GM21529 (cell line): ENCODE results near the gene ING2.

ENCODE experiments used
- ATAC-seq: cut with Tn5 transposase; IDR thresholded peaks from one replicate; pipeline ENCODE4 v1.9.1; 2021; ENCODE audit not compliant: unreplicated experiment

ING2 gene

DNA sequence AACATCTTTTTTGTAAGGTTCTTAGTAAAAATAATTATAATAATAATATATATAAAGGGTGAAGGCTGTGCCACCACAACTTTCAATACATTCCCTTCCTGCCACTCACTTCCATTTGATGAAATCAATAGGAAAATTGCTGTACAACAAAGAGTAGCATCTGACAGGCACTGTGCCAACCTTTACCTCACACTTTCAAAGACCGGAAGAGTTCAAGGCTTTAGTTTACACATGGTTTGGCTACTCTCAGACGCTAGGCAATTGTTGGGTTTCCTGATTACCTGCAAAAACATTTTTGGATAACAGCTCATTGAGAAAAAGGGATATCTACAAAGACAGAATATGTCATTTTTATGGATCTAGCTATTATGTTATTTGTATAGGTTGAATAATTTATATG is 5.5 kb upstream of the ING2 start:
- no peak for ATAC-seq

DNA sequence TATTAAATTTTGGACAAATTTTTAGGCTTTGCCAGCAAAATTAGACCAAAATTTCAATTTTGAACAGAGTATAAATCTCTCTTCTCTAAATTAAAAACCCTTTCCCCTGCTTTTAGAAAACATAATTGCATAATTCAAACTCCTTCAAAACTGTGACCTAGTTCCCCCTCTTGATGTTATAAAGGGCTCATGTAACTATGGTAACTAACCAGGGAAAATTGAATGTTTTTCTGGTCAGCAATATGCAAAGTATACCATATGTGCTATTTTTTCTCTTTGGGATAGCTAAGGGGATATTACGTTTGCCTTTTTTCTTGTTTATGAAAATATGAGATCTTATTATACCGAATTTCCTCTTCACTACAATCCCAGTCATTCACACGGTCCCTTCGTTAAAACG is 5.1 kb upstream of the ING2 start:
- no peak for ATAC-seq

DNA sequence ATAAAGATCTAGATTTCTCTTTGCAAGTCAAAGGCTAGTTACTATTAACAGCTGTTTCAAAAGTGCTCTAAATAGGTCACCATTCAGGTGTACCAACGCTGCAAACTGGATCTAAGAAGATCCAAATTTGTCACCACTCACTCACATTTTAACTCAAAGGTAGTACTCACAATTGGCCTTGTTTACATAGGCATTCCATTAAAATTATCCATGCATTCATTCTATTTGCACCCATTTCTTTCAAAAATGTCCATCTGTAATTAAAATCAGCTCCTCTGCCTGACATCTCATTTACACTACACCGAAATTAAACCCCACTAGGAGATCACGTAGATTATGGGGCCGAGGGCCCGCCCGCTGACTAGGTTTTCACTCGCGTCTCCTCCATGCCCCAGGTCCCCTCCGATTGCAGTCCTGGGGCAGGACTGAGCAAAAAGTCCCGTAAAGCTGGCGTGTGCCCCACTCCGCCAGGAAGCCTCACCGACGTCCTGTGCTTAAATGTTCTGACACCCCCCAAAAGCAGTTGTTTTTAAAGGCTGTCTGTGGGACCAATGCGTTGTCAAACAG is 1.3 kb upstream of the ING2 start:
- ATAC-seq, result peak; percentile 1

DNA sequence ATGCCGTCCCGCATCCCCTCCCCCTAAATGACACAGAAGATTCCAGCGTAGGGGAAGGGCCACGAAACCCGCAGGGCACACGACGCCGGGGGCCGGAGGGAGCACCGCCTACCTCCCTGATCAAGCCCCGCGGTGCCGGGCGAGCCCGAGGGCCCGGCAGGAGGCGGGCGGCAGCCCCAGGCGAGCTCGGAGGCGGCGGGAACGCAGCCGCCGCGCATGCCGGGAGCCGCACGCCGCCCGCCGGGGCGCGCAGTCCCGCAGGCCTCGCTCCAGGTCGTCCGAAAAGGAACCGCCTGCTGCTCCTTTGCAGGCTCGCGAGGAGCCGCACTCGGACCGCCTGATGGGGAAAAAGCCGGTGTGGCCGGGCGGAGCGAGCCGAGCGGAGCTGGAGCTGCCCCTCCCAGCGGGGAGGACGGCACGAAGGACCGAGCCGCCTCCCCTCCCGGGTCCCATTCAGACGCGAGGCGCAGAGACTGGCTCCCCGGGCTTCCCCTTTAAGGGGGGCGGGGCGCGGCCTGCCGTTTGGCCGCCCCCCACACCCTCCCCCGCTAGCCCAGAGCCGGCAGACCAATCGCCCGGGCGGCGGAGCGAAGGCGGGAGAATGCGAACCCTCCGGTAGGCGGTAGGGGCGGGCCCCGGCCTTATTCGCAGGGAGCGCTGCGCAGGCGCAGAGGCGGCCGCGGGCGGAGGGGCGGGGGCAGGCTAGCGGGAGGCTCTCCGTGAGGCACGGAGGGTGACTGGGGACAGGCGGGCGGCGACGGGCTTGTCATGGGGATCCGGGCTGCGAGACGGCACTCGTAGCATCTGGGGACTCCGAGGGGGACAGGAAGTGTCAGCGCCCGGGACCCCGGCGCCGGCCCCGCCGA is 561 bp upstream of the ING2 start:
- ATAC-seq, result peak; percentile 67

DNA sequence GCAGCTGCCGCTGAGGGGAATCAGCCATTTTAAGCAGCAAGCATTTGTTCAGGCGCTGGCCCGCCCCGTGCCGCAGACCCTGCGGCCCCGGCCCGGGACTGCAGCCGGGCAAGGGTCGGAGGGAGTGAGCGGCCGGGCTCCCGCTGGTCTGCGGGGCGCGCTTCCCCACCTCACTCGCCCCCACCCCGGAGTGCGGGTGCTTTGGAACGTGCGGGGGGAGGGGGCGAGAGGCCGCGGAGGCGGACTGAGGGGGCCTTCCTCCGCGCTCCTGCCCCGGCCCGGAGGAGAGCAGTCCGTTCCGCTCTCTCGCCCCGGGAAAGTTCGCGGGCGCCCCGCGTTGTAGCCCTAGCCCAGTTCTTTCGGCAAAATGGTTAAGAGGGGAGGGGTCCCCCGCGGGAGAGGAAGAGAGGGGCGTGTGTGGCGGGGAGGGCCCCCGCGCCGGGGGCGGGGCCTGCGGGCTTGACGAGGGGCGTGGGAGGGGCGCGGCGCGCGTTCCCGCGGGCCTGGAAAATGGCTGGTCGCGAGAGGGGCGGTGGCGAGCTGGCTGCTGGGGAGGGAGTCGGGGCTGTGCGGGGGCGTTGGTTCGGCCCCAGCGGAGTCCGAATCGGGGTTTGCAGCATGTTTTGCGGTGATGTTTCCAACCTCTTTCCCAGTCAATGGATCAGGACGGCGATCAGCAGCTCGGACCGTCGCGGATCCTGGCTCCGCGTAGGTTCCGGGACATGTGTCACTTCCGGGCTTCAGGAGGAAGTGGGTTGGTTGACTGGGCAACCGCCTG is 942 bp downstream of the ING2 start:
- ATAC-seq, result peak; percentile 49

DNA sequence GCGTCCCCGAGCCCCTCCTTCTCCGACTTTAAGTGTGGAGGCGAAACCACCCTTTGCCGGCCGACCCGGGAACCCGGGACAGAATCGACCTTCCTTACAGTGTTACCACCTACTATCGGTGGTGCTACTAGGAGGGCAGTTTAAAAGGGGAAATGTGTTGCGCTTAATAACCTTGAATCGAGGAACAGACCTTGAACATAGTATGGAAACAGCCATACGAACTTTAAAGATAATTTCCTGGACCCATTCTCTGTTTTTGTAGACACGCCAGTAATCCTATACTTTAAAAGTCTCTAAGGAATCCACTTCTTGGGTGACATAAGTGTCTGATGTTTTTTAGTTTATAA is 1.5 kb downstream of the ING2 start:
- no peak for ATAC-seq

DNA sequence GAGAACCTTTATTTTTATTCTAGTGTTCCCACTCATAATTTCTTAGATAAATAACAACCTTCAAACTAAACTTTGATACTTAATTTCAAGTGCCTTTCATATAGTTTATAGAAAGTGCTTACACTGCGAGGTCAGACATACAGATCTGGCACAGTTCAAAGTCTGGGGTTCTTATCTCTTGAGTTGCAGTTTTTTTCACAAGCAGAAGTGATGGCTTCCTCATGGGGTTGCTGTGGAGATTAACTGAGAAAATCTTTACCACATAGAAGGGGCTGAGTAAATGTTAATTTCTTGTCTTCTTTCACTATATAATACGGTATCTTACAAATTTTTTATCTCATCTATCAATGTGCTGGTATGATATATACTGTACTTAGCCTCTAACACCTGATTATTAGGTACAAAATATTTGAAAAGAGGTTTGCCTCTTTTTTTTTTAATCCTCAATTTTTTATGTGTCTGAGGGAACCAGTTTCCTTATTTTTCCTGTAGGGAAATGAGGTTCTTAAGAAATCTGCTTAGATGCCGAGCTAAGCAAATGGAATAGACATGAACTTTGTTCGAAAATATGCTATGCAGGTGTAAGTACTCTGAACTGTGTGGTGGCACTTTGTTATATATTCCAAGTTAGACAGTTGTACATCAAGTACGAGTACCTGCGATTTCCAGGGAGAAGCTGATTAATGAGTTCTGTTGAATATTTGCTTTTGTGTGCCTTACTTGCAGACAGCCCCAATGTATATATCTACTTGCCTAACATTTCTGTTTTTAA is 3.3 kb downstream of the ING2 start:
- ATAC-seq, result no peak

DNA sequence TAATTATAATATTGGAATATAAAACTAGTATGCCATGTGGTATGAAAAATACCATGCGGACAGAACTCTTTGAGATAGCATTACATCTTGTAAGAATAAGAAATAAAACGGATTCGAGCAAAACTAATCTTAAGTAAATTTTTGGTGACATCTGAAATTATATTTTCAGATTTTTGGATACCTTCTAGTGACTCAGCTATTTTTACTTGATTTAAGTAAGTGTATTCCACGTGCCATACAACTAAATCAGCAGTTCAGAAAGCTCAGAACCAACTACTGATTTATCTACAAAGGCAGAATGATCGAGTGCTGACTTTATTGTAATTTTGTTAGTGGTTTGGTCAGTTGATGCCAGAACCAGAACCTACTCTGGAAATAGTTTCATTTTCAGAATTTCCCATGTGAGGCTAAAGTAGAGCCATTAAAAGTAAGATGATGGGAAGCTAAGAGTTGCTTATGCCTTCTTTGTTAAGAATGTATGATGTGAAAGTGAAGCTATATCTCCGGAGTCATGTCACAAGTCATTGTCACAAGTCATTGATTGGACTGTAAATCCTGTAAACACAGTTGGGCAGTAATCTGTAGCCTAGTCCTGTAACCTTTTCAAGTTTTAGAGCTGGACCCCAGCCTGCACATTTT is 4.0 kb downstream of the ING2 start:
- ATAC-seq, result no peak

DNA sequence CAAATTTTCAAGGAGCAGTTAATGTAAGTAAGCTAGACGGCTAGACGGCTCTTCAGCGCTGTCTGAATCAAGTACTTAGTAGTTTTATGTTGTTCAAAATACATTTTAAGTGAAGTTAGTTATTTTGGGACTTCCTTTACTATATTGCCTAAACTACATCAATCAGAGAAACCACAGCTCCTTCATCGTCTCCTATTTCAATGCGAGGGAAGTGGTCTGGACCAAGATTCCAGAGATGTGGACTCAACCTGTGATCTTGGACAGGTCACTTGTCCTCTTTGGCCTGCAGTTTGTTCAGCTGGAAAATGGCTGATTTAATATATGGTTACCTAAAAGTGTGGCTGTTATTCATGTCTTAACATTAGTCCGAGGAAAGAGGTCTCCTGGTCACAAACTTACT is 10.6 kb downstream of the ING2 start:
- no peak for ATAC-seq

DNA sequence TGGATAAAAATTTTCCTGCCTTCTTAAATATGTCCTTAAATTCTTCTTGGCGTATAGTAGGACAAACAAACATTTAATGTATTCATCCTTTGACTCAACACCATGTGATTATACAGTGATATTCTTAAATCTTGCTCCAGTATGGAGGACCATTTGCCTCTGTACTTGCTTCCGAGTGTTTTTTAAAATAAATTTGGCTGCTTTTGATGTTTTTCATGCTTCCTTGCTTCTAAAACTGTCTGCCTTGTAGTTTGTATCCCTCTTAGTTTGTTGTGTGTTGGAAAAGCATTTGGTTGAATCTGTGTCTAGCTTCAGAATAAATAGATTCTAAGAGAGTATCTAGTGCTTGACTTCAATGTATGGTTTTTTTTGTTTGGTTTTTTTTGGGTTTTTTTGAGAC is 12.3 kb downstream of the ING2 start:
- ATAC-seq, result no peak

DNA sequence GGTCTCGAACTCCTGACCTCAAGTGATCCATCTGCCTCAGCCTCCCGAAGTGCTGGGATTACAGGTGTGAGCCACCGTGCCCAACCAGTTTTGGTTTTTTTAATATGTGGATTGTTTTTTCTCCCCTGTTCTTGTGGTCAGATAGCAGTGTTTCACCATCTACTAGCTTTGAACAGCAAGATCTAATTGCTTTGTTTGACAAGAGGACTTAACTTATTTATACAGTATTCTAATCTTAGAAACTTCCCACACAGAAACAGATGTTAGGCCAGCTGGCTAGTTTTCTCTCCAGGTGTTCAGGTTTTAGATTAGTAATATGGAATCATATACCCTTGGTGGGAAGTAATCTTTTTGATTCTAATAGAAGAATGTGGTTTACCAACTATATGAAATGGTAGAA is 12.9 kb downstream of the ING2 start:
- ATAC-seq, result no peak

DNA sequence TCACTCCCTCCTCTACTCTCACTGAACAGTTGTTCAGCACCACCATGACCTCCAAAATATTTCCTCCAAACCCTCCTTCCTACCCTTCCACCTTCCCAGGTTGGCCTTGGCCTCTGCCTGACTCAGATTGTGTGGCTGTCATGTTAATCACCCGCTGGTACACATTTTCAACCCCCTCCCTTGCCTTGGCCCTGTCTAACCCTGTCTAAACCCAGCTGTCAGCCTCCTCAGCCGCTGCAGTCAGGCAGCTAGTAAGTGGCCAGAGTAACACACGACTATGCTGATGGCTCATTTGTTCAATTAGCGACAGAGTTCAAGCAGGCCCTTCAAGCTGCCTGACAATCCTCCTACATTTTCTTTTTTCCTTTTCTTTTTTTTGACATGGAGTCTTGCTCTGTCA is 18.0 kb downstream of the ING2 start:
- ATAC-seq, result no peak

DNA sequence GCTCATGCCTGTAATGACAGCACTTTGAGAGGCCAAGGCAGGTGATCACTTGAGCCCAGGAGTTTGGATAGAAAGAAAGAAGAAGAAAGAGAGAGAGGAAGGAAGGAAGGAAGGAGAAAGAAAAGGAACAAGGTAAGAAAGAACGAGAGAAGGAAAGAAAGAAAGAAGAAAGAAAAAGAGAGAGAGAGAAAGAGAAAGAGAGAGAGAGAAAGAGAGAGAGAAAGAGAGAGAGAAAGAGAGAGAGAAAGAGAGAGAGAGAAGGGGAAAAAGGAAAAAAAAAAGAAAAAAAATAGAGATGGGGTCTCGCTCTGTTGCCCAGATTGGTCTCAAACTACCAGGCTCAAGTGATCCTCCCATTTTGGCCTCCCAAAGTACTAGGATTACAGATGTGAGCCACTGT is 22.5 kb downstream of the ING2 start:
- ATAC-seq, result no peak

DNA sequence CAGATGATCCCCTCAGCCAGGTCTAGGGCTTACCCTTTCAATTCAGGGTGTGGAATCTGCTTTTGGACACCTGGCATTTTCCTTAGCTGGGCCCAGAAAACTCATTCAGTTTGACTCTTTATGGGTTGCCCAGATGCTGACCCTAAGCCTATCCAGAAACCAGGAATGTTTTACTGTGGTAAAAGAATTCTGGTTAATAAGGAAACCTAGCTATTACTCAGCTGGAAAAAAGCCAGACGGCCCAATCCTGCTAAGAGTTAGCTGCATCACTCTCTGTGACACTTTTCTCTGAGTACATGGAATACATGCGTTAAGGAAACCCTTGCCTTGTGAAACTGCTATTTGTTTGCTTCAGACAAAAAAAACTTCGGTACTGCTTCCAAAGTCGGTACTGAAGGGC is 28.0 kb downstream of the ING2 start:
- no peak for ATAC-seq

DNA sequence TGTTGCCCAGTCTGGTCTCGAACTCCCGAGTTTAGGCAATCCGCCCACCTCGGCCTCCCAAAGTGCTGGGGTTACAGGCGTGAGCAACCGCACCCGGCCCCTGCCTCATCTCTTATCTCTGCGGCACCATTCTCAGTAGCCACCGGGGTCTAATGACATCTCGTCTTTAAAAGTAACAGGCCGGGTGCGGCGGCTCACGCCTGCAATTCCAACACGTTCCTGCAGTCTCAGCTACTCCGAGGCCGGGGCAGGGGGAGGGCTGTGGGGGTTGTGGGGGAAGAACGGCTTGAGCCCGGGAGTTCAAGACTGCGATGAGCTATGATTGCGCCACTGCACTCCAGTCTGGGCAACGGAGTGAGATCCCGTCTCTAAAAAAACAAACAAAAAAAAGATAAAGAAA is 28.8 kb downstream of the ING2 start:
- ATAC-seq, result no peak

DNA sequence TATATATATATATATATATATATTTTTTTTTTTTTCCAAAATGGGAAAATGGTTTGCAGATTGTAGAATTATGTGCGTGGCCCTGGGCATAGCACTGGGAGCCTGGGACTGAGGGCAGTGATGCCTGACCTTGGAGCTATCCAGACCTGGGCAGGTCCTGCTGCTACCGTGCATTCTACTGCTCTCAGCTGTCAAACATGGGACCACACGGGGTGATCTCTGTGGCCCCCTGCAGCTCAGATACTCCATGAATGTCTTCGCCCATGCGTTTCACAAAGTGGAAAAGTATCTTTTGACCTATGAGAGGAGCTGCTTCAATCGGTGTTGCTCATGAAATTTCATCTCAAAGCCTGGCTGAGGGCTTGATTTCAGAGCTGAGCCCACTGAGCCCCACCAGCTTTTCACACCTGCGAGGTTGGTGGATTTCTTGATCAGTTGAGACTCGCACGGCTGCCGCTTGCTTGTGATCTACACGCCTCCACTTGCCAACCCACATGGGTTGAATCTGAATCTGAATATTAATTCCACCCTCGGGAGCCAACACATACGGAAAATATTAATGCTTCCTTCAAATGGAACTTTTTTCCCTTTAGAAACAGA is 35.7 kb downstream of the ING2 start:
- no peak for ATAC-seq

DNA sequence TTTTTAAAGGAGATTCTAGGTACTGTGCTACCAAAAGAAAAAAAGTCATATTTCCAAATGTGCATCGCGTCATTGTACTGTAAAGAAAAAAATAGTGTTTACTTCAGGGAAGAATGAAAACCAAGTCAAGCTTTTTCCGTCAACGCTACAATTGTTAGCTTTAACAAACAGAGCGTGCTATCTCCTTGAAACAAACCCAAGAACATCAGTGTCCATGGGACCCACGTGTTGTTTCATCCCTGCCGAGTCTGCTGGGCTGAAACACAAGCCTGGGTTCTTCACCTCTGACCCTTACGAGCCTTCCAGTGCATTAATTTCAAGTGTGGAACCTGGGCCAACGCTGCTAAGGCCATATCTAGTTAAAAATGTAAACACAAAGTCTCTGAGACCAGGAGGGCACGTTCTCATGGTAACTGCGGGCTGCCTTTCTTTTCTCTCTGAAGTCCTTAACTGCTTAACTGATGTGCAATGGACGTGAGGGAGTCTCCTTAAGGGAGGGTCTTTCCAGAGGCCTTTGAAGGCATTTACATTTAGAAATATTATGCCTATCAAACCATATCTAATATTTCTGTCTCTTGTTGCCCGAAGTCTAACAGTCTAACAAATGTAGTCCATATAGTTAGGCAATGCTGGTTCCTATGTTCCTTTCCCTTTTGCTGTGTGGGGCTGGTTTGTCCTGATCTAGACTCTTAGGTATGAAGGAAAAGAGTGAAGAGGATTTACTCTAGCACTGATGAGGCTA is 36.3 kb downstream of the ING2 start:
- no peak for ATAC-seq

DNA sequence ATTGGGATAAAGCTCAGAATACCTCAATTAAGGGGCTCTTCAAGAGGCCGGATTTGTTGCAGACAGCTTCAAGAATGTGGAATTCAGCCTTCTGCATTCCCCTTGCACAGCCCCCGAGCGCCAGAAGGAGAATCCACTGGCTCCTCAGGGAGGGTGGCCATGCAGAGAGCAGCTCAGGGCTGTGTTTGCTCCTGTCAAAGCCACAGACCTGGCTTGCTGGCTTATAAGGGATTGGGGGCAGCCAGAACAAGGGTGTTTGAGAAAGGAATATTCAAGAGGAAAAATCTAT is 36.8 kb downstream of the ING2 start:
- ATAC-seq, result no peak

DNA sequence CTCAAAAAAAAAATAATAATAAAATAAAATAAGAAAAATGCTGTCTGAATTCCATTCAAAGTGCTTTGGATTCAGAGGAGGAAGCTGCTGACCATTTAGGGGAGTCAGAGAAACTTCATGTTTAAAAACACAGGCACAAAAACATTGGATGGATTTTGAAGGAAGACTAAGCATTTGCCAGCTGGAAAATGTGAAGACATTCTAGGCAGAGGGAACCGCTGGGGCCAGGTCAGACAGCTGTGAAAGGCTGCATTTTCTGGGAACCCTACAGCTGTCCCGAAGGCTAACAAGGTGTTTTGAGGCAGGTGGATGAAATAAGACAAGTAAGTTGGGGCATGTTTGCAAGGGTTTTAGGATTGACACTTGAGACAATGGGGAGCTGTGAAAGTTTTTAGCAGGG is 38.6 kb downstream of the ING2 start:
- ATAC-seq, result no peak

DNA sequence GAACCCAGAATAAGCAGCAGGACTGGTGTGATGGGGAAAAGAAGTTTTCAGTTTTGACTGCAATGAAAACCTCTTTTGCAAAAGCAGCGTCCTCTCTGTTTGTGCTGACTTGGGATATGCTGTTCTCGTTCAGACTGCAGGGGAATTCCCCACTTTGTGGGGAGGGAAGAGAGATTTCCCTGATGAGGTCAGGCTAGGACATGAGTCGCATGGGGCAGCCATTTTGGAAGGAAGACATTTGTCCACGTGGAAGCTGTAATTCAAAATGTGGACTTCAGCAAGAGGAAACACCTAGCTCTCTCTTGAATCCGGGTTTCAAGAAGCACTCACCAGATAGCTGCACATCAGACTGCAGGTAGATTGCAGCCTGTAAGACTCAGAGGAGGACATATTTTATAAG is 39.3 kb downstream of the ING2 start:
- ATAC-seq, result no peak
